Kidney glomerular epithelial cell (primary cell): ENCODE data around the gene C1orf50.

Source experiments
- DNase-seq: peaks from one replicate; lab custom pipeline; 2025; lab: John Stamatoyannopoulos, UW

Gene C1orf50

DNA sequence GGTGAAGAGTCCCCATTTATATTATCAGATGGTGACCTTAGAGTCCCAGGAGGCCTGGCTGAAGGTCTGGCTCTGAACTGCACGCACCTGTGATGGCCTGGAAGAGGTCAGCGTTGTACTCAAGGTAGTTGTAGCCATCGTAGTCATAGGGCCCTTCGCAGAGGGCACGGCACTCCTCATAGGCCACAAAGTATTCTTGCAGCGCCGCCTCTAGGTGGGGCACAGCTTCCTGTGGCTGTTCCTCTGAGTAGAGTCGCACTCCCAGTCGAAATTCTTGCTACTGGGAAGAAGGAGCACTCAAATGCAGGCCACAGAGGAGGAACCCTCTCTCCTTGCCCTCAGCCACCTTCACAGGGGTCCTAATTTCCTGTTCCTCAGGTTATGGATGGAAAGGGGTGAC is 7.9 kb upstream of the C1orf50 start:
- no peak for DNase-seq

DNA sequence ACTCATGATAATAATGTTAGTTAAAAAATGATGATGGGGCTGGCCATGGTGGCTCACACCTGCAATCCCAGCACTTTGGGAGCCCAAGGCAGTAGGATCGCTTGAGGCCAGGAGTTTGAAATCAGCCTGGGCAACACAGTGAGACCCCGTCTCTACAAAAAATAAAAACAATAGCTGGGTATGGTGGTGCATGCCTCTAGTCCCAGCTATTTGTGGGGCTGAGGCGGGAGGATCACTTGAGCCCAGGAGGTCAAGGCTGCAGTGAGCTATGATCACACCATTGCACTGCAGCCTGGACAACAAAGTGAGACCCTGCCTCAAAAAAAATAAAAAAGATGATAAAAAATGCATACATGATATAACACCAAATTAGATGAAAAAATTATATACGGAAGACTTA is 5.5 kb upstream of the C1orf50 start:
- no peak for DNase-seq

DNA sequence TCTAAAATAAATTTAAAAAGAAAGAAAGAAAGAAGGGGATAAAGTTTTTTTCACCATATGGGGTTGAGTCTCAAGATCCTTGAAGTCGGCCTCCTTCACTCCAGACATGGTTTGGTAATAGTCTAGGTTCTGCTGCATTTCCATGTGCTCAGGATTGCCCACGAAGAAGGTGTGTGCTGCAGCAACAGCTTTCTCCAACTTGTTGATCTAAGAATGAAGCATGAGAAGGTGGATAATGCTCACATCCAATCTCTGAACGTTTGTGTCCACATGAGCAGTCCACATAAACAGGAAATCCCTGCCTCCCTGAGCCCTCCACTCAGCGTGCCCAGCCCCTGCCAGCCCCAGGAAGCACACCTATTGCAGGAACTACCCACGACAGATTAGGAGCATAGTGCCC is 4.8 kb upstream of the C1orf50 start:
- no peak for DNase-seq

DNA sequence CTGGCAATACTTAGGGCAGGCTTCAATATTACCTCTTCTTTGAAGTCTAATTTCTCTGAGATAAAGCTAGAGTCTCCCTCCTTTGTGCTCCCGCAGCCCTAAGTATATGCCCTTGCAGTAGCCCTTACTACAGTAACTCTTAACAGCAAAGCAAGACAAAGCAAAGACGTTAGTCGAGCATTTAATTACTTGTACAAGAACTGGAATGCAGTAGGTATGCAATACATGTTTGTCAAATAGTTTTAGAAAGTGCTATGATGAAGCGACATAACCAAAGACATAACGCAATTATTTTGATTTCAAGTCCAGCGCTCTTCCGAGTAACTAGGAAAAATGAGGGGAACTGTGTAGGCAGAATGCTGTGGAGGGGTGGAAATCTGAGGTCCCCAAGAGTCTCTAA is 1.8 kb upstream of the C1orf50 start:
- DNase-seq = peak; percentile 54

DNA sequence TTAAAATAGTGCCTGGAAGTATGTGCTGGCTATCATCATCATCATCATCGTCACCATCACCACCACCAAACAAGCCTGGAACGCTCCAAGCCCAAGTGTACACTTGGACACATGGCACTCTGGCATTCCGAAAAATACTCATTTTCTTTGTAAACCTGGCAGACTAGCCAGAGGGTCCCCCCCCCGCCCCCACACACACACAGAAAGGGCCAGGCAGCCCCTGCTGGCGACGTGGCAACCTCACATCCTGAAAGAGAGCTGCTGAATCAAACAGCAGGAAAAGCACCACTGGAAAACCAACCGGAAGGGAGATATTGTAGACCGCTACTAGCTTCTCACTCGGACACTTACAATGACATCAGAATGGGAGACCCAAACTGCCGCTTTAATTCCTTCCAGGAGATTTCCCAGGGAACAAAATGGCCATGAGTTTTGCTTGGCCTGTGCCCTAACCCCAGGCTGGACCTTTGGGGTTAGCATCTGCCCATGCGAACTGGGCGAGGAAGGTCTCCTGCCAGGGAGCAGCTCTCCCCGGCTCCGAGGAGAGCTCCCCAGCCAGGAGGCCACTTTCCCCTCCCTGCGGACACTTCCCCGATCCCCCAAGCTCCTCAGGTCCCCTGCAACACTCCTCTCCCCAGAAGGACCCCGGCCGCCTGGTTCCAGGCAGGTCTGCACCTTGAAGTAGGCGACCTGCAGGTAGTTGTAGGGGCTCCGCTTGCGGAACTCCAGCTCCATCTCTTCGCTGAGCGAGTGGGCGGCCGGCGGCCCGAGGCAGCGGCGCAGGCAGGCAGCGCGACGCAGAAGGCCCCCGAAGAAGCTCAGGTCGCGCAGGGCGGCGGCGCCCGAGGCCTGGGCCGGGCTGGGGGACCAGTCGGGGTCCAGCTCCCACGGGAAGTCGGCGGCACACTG is 963 bp upstream of the C1orf50 start:
- DNase-seq = peak; percentile 87

DNA sequence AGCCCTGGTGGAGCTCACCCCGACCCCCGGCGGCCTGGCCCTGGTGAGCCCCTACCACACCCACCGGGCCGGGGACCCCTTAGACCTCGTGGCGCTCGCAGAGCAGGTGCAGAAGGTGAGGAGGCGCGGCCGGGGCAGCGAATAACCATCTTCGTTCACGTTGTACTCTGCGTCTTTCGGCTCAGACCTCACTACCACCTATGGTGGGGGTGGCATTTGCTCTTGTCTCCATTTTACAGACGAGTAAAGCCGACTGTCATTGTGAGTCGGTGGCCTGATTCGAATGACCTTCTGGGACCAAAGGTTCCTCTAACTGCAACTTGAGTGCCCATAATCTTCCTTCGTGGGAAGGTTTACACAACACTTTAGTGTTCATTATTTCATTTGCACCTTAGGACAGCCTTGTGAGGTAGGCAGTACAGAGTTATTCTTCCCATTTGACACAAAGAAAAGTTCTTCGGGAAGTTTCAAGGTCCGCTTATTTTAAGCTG is 506 bp downstream of the C1orf50 start:
- DNase-seq = no peak

DNA sequence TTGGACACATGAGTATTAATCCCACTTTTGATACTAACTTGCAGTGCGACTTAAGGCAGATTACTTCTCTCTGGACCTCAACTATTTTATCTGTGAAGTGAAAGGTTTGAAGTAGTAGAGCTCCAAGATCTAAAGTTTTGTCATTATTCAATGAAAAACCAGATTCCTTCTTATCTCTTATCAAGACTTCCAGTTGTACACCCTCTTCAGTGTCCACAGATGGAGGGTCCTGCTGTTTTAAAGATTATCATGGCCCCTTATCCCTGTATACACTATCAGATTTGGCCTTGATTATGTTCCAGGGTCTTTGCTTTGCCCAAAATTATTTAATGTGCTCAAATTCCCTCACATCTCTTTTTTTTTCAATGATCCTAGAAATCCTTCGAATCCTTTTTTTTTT is 1.1 kb downstream of the C1orf50 start:
- DNase-seq = no peak

DNA sequence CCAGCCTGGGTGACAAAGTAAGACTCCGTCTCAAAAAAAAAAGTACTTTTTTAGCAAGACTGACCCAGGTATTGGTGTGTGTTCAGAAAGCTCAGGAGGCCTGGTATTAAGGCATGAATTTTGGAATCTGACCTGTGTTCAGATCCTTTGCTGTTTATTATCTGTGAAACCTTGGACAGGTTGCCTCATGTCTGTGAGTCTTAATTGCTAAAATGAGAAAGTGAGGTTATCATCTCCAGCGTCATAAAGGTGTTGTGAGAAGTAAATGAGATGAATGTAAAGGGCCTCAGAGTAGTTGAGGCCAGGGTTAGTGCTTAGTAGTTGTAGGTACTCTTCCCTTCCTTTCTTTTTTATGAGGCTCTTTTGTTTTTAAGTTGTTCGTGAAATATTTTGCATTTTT is 2.8 kb downstream of the C1orf50 start:
- no peak for DNase-seq

DNA sequence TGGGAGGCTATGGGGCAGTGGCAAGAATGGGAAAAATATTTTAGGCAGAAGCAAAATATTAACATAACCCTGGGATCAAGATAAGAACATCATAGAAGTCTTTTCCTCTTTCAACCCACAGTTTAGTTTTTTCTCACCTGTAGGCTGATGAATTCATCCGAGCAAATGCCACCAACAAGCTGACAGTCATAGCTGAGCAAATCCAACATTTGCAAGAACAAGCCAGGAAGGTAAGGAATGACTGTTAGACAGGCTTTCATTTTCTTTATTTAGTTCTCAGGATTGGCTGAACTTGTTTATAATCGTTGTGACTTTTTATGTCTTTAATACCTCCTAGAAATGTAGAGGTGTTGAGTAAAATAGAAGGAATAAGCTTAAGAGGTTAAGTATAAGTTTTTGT is 6.4 kb downstream of the C1orf50 start:
- no peak for DNase-seq

DNA sequence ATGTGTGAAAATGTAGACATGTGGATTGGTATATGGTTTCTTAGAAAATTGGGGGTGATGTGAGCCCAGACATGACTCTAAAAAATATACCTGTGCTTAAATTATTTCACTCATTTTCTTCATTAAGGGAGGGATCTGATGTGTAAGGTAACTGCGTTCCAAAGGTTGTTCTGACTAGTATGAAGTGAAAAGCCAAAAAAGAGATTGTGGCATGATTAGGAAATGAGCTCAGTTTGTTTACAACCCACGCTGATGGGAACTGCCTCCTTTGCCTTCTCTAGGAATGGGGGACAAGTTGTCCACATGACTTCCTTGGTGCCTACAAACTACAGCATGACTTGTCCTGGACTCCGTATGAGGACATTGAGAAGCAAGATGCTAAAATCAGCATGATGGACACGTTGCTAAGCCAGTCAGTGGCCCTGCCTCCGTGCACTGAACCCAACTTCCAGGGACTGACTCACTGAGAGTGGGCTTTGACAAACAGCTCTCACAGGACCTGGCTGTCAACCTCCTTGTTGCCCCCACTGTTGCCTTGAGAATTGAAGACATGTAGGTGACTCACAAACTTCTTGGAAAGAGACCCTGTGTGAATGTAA is 8.0 kb downstream of the C1orf50 start:
- DNase-seq = no peak

DNA sequence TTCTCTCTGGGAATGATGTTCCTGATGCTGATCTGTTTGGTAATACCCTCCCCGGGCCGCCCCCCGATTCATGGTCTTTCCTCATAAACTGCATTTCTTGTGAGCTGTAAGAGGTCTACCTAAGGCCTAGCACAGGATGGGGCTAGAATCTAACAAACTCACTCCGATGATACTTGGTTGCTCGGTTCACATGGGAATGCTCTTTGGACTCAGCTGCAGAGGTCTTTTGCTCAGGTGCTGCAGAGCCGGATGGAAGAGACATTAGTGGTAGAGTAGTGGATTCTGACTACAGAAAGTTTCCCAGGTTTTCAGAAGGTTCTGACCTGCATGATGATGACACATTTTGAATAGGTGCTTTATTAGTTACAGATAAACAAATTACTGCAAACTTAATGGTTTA is 9.5 kb downstream of the C1orf50 start:
- DNase-seq = no peak

DNA sequence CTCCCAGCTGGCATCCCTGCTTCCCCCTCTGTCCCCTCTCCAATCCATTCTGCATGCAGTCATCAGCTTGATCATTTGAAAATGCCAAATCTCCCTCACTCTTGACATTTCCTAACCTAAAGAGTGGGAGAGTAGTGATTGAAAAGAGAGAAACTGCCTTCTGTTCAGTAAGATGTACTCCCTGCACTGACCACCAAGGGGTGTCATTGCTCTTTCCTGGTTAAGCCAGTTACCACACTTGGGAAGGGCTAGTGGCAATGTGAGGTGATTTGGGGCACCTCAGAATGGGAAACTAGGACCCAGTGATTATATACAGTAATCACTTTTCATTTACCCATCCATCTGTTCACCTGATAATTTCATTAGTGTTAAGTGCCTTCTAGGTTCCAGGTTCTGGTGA is 10.8 kb downstream of the C1orf50 start:
- no peak for DNase-seq

DNA sequence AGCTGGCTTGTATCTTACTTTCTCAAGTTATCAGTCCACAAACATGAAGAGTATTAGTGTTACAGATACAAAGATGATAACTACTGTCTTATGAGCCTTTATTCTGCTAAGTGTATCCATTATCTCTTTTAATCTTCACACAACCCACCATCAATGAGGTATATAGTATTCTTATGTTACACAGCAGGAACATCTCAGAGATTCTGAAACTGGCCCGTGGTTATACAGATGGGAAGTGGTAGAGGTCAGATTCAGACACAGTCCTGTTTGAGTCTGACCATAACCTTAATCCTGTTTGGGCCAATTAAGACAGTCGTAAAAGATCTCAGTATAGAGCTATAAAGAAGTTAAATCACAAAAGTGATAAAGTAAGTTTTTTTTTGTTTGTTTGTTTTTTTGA is 12.7 kb downstream of the C1orf50 start:
- DNase-seq = no peak

DNA sequence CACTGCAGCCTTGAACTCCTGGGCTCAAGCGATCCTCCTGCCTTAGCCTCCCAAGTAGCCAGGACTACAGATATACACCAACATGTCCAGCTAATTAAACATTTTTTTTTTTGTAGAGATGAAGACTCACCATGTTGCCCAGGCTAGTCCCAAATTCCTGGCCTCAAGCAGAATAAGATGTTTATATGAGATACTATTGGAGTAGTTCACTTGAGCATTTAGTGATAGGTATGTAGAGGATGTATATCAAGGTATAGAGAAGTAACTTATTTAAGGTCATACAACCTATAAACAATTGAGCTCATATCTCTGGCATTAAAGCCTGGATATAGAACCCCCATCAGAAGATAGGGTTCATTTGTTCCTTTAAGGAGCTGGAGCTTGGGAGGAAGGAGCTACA is 13.1 kb downstream of the C1orf50 start:
- no peak for DNase-seq

DNA sequence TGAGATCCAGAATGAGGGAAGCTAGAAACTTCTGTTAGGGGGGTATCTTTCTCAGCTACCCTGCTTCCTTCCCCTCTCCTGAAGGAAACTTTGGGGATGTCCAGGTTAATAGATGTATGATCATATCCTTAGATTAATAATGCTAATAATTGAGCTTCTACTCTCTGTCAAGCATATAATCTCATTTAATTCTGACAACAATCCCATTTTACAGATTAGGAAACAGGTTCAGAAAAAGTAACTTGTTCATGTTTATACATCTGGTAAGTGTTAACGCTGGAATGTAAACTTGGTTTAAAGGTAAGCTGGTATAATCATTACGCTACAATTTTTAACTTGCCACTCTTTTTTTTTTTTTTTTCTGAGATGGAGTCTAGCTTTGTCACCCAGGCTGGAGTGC is 16.0 kb downstream of the C1orf50 start:
- no peak for DNase-seq

DNA sequence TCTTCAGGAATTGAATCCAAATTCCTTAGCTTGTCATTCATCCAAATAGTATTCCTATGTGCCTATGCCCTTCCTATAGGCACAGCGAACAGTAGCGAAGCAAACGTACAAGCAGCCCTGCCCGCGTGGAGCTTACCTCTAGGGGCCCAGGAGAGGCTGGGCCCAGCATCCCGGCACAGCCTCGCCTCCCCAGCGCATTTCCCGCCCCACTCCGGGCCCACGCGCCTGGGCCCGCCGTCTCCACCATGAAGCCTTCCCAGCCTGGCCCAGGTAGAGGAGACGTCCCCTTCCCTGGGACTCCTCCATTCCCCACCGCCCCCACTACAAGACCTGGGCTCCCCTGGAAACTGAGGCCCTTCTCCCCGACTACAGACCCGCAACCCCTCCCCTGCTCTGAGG is 17.5 kb downstream of the C1orf50 start:
- DNase-seq = no peak

DNA sequence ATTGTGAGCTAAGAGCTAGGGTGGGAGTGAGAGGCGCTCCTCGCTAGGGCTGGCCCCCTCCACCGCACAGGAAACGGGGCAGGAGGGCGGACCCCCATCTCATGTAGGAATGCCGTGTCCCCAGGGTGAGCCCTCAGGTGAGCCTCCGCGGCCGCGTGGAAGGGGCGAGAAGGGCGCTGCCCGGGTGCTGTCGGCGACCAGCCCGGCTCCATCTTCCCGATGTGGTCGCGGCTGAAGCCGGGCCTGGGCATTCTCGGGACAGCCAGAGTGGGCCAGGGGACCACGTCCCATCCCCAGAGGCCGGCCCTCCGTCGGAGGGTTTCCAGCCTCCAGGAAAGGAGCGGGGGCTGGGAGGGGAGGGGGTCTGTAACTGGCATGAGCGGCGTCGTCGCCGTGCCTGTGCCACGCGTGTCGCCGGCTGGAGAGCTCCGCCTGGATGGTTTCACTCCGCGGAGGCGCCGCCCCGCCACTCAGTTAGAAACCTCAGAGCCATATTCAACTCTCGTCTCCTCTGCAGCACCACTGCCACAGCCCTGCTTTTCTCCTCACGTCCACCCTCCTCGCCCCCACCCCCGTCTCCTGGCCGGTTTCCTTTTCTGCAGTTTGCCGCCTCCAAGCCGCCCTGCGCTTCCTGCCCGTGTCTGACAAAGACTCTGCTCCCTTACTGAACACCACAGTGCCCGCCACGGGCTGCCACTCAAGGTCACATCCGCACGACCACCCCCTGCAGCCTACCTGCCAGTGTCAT is 18.1 kb downstream of the C1orf50 start, which contains the start of gene TMEM269:
Gene TMEM269, plus strand, starts transcription at position 46 of the 748 bp plus-strand sequence. CDS start 4,903 bp downstream, outside the sequence.
- no peak for DNase-seq

DNA sequence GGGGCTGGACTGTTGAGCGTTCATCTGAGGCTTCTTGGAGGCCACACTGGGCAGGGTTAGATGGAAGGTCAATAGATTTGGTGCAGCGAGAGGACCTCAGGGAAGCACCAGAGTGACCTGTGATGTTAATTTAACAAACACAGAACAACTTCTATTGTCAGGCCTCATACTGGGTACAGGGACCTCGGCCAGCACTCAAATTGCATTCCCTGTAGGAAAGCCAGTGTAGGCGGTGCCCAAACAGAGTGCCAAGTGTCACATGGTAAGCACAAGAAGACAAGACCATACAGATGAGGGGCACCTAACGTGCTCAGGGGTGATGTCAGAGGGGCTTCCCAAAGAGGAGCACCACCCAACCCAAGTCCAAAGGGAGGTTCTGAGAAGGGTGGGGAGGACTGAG is 19.0 kb downstream of the C1orf50 start:
- no peak for DNase-seq

DNA sequence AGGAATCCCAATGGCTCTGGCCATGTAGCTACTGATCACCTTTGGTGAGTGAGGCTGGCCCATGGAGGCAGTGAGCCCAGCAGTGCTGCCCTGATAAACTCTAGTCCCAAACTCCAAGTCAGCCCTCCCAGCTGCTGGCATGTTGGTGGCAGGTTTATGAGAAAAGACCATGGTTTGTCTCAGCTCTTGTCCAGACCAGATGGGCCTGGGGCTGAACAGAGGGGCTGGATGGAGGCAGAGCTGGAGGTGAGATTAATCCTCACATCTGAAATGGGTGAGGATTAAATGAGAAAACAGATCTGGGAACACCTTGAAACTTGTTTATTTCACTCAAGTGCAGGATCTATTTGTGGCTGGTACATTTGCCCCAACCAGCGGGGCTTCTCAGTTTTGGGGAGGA is 21.0 kb downstream of the C1orf50 start:
- no peak for DNase-seq

DNA sequence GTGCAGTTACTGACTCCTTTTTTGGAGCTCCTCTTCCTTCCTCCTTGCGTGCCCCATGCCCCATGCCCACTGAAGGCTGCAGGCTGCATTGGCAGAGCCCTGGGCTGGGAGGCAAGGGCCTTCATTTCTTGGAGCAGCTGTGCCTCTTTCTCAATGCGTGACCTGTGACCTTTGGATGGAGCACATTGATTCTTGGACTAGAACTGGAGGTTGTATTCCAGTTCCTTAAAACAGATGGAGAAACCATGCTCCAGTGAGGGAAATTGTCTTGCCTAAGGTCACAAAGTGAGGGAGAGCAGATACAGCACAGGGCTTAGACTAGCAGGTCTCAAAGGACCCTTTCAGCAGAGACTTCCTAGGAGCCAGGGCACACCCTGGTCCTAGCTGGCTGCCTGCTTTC is 26.8 kb downstream of the C1orf50 start:
- DNase-seq = no peak

DNA sequence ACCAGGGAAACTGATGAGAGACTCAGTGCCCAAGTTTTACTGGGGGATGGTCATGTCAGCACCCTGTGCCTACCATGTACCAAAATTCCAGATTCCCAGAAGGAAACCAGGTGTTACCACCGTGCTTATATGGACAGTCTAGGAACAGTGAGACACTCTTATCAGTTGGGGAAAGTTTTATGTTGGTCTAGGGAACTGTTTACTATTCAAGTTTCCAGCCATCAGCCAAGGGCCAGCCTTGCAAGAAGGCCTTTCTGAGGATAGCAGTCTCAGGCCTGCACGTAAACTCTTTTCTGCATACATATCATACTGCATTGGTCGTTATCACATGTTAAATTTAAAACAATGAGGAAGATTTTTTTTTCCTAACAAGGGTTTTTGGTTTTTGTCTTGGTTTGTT is 30.4 kb downstream of the C1orf50 start:
- DNase-seq = no peak

DNA sequence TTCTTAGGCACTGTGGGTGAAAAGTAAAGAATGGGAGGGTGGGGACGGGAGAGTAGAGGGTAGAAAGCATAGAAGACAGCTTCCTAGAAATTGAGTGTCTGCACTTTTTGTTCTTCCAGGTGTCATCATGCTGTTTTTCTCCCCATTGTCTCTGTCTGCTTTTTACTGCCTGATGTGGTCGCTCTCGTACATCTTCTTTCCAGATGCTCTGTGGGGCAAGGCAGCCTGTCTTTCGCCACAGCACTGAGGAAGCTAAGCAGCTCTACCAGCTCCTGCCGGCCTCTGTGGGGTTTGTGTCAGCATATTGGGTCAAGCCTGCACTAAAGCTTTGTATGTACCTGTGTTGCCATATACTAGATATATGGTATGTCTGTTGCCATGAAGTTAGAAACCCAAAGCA is 30.9 kb downstream of the C1orf50 start:
- DNase-seq = no peak
